ENCODE results near the gene SP3. TPM values are rescaled to one million over a fixed set of nuclear protein-coding genes. Genes with fewer than 3 reads are reported as not detected.

Gene SP3
- total RNA-seq, 3 donors from 2014 or later, result 104 to 174 (median 134) TPM

- TF ChIP-seq POLR2A (IDR thresholded peaks at IDR 0.05) (no peak), POLR2AphosphoS5 (IDR thresholded peaks at IDR 0.05) (no peak), CTCF (IDR thresholded peaks at IDR 0.05) (no peak)
- intact Hi-C loops (cut with DNase I; ENCODE audit: low total_unique reads), result no loop called here
- Histone ChIP-seq H3K4me1 (peaks cover 0 to 11% of the 10 kb centered on the region in 2 donors), H3K36me3 (no peaks in the 10 kb centered on the region), H3K27ac (peak overlapping the region; percentile 99), H3K4me3 (peak overlapping the region in 2 of 3 donors; percentile 83 to 98), H3K9me3 (peaks cover 0 to 5% of the 10 kb centered on the region in 2 donors), H3K27me3 (no peaks in the 10 kb centered on the region)
- no peak for DNase-seq (ENCODE audit: low spot score in 2 of 2)
These were observed 3.1 kb downstream of the SP3 start for GRCh38 chr2:173962031-173962430.

GRCh38 chr2:173961346-173961705, 3.8 kb downstream of the SP3 start:
- peaks cover 0 to 6% of the 10 kb centered on the region in 2 donors for H3K4me1 ChIP-seq
- DNase-seq (ENCODE audit: low spot score in 2 of 2), result no peak
- H3K27ac ChIP-seq, result peak overlapping the region in 1 of 2 donors; percentile 99
- H3K9me3 ChIP-seq, result peaks cover 0 to 5% of the 10 kb centered on the region in 2 donors
- no peak overlapping the region for H3K4me3 ChIP-seq
- no peaks in the 10 kb centered on the region for H3K27me3 ChIP-seq
- TF ChIP-seq POLR2AphosphoS5 (IDR thresholded peaks at IDR 0.05) (no peak), POLR2A (IDR thresholded peaks at IDR 0.05) (no peak), CTCF (IDR thresholded peaks at IDR 0.05) (no peak)
- intact Hi-C loops (cut with DNase I; ENCODE audit: low total_unique reads), result no loop called here
- no peaks in the 10 kb centered on the region for H3K36me3 ChIP-seq

GRCh38 chr2:173959909-173960308, 5.3 kb downstream of the SP3 start:
- H3K4me3 ChIP-seq, result no peak overlapping the region
- no peaks in the 10 kb centered on the region for H3K27me3 ChIP-seq
- H3K4me1 ChIP-seq, result peaks cover 0 to 3% of the 10 kb centered on the region in 2 donors
- peak overlapping the region; percentile 25 to 29 for H3K27ac ChIP-seq
- TF ChIP-seq POLR2AphosphoS5 (IDR thresholded peaks at IDR 0.05) (no peak), POLR2A (IDR thresholded peaks at IDR 0.05) (no peak), CTCF (IDR thresholded peaks at IDR 0.05) (no peak)
- H3K9me3 ChIP-seq, result peaks cover 0 to 5% of the 10 kb centered on the region in 2 donors
- DNase-seq (ENCODE audit: low spot score in 2 of 2), result no peak
- H3K36me3 ChIP-seq, result no peaks in the 10 kb centered on the region
- intact Hi-C loops (cut with DNase I; ENCODE audit: low total_unique reads), result no loop called here

- H3K4me3 ChIP-seq, result no peak overlapping the region
- no peaks in the 10 kb centered on the region for H3K36me3 ChIP-seq
- H3K27me3 ChIP-seq, result no peaks in the 10 kb centered on the region
- H3K27ac ChIP-seq, result peak overlapping the region; percentile 25 to 29
- TF ChIP-seq POLR2A (IDR thresholded peaks at IDR 0.05), result no peak
- no peak for TF ChIP-seq CTCF (IDR thresholded peaks at IDR 0.05)
- TF ChIP-seq POLR2AphosphoS5 (IDR thresholded peaks at IDR 0.05), result no peak
- peaks cover 0 to 5% of the 10 kb centered on the region in 2 donors for H3K9me3 ChIP-seq
- peaks cover 0 to 6% of the 10 kb centered on the region in 2 donors for H3K4me1 ChIP-seq
- intact Hi-C loops (cut with DNase I; ENCODE audit: low total_unique reads), result no loop called here
- DNase-seq (ENCODE audit: low spot score in 2 of 2), result no peak
These were observed 5.8 kb downstream of the SP3 start for GRCh38 chr2:173959358-173959884.

GRCh38 chr2:173958198-173958846, 6.9 kb downstream of the SP3 start:
- Histone ChIP-seq H3K4me1 (peaks cover 0 to 13% of the 10 kb centered on the region in 2 donors), H3K27ac (no peak overlapping the region), H3K36me3 (no peaks in the 10 kb centered on the region), H3K4me3 (no peak overlapping the region), H3K27me3 (no peaks in the 10 kb centered on the region), H3K9me3 (peaks cover 0 to 5% of the 10 kb centered on the region in 2 donors)
- intact Hi-C loops (cut with DNase I; ENCODE audit: low total_unique reads), result no loop called here
- TF ChIP-seq POLR2AphosphoS5 (IDR thresholded peaks at IDR 0.05) (no peak), CTCF (IDR thresholded peaks at IDR 0.05) (no peak), POLR2A (IDR thresholded peaks at IDR 0.05) (no peak)
- DNase-seq (ENCODE audit: low spot score in 2 of 2), result no peak
